GM10266 (cell line): Measurements from ENCODE around the gene LRBA.

Experiments used
- DNase-seq: peaks from one replicate; pipeline ENCODE4 v3.0.0; 2012; ENCODE audit errors: extremely low spot score
- TF ChIP-seq, protein P1 (sequence below): IDR thresholded peaks from 2 replicates; pipeline ENCODE4 v1.5.1; 2012; ENCODE audit warnings: mild to moderate bottlenecking, low read depth; ENCODE audit not compliant: control insufficient read depth, insufficient read depth; ENCODE audit errors: missing control alignments

Gene LRBA

DNA sequence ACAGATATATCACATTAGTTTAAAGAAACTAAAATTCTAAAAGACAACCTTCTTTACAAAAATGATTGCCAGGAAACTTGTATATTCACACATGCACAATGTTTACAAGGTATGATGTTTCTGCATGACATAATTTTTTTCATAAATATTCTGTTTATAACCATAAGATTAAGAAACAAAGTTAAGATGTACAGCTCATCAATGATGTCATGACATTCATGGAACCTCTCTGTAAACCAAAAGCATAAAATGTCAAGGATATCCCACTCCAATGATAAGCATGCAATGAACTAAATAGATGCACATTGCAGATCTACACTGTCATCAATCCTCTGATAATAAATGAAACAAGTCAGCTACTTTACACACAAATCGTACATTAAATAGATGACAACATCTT, 297.1 kb downstream of the LRBA start:
- TF ChIP-seq, protein P1, sequence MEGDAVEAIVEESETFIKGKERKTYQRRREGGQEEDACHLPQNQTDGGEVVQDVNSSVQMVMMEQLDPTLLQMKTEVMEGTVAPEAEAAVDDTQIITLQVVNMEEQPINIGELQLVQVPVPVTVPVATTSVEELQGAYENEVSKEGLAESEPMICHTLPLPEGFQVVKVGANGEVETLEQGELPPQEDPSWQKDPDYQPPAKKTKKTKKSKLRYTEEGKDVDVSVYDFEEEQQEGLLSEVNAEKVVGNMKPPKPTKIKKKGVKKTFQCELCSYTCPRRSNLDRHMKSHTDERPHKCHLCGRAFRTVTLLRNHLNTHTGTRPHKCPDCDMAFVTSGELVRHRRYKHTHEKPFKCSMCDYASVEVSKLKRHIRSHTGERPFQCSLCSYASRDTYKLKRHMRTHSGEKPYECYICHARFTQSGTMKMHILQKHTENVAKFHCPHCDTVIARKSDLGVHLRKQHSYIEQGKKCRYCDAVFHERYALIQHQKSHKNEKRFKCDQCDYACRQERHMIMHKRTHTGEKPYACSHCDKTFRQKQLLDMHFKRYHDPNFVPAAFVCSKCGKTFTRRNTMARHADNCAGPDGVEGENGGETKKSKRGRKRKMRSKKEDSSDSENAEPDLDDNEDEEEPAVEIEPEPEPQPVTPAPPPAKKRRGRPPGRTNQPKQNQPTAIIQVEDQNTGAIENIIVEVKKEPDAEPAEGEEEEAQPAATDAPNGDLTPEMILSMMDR: no peak
- no peak for DNase-seq

DNA sequence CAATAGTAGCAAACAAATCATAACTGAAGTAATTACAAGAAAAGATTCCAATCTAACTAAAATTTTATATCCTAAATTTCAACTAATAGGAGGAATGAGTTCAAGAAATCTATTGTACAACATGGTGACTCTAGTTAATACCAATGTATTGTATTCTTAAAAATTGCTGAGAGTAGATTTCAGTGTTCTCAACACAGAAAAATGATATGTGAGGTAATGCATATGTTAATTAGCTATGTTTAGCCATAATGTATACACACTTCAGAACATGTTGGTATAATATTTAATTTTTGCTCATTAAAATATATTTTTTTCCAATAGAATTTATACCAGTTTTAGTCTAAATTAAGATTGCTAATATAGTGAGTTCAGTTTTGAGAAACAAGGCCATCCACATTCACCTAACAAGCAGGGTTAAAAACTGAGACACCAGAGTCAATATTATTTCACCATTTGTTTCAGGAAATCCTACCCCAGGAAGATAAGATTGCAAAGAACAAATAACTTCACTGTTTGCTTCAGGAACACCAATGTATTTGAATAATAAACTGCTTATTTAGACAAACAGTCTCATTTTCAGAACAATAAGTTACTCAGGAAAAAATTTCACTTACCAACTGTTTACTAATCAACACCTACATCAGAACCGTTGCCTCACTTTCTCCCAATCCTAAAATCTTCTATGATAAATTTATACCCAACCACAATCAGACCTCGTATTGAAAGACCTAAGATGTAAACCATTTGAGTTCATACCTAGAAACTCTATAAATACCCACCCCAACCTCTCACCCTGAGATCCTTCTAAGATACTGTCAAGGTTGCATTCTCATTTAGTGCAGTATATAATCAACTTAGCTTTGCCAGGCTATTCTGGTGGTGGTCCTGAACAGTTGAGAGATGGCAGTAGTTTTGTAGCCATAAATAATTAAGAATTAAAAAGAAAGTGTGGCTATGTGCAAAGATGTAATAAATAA, 300.3 kb downstream of the LRBA start:
- TF ChIP-seq, protein P1: no peak
- DNase-seq: no peak

DNA sequence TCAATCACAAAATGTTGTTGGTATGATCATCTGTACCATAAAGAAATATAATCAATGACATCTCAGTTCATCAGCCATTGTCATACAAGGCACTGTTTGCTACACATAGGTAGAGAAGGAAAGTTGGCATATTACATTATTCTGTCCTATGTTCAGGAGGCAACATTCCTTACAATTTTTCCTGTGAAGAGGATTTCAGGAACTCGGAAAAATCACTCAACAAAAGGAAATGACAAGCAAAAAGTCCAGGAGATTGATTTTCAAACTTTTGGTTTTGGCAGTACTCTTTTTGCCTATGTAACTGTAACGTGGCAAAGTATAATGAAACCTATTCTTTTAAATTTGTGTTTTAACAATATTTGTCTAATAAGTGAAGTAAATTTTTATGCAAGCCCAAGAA, 301.8 kb downstream of the LRBA start:
- TF ChIP-seq, protein P1: no peak

GRCh38 chr4:150710770-150711375, 304.2 kb downstream of the LRBA start:
- TF ChIP-seq, protein P1: no peak
- no peak for DNase-seq

More for the DNA sequence above, 301.8 kb downstream of the LRBA start:
- no peak for DNase-seq

DNA sequence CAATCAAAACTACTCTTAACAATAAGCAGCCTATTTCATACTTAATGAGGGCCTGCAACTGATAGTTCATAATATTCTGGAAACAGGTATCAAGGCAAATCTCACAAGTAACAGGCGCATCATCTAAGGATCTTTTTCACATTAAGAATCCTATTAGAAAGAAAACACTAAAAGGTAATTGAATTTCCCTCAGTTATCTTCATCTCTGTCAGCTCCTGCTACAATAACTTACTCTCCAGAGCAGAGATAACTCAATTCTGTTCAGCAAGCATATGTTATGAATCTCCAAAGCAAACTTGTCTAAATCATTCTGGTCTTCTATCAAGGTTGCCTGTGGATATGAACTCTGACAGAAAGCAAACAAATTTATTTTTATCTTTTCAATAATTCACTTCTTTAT, 307.1 kb downstream of the LRBA start:
- DNase-seq: no peak
- TF ChIP-seq, protein P1: no peak

DNA sequence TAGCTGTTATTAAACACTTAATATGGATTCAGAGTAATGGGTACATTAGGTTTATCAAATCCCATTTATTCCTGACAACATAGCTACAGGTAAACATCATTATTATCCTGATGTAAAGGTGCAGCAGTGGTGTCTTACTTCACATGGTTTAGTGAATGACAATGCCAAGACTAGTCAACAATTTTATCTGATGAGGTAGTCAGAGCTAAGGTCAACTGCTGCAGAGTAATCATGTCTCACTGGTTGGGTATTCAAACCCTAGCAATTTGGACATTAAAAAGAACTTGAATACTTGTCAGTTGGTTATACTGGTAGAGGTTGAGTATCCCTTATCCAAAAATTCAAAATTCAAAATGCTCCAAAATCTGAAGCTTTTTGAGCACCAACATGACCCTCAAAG, 315.5 kb downstream of the LRBA start:
- DNase-seq: no peak
- TF ChIP-seq, protein P1: no peak

- no peak for DNase-seq
- TF ChIP-seq, protein P1: no peak
These were observed 319.9 kb downstream of the LRBA start for GRCh38 chr4:150695162-150695561.
